GM18499 (cell line): Measurements from ENCODE around the gene GGN.

ENCODE experiments used
- ATAC-seq: cut with Tn5 transposase; IDR thresholded peaks from one replicate; pipeline ENCODE4 v1.9.1; 2021; ENCODE audit warnings: moderate number of reproducible peaks; ENCODE audit not compliant: insufficient read depth, unreplicated experiment

Gene GGN

DNA sequence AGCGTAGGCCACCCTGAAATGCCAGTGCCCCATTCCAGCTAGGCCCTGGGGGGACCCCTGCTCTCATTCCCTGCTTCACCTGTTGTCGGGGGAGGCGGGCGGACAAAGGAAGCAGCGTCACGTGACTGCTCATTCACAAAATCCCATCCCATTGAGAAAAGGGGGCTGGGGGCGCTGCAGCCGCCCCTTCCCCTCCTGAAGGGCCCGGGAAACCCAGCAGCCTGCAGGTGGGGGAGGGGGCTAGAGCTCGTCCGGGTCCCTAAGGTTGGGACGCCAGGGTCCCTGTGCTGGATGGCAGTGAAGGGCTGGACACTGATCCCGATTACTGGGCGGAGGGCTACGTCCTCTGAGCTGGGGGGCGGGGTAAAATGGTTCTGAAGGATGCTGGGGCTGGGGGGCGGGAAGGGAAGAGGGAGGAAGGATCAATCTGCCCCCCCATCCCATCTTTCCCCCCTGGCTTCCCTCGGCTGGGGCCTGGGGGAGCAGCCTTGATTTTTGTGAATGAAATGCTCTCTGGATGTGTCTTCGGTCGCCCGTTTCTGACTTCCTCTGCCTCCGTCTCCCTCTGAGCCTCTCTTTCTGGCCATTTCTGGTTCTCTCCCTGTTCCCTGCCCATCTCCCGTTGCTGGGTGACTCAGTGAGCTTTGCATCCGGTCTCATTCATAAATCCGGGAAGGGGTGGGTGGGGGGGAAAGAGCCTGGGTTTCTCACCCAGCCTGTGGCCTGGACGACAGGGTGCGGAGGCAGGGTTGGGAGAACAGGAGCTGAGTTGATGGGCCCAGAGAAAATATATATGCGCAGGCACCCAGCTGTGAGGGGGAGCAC, 1.5 kb upstream of the GGN start:
- no peak for ATAC-seq

DNA sequence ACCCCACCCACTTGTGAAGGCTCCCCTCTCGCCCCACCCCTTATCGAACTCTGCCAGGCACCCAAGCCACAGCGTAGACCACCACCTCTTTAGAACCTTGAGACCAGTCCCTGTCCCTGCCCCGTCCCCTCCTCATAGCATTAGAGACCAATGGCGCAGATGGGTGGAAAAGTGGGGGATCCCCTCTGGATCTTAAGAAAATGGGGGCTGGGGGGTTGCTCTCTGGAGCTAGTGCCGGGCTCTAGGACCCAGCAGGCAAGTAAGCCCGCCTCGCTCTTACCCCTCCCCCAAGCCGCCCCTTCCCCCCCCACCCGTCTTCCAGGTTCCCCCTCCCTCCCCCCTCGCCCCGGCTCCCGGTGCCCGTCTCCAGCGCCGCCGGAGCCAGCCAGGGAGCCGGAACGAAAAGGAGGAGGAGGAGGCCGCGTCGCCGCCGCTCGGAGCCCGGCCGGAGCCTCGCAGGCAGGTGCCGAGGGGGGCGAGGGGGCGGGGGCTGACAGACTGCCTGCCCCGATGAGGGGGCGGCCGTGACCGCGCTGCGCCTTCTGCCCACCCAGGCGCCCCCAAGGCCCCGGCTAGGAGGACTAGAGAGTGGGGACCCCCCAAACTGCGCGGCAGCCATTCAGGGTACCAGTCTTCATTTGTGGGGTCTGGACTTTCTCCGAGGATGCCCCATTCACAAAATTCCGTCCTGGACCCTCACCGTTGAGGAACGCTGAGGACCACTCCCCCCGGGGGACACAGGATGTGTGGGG, 691 bp upstream of the GGN start, which contains the start of gene SPRED3:
TSS of gene SPRED3 (plus strand) at position 349 of the 752 bp plus-strand sequence. CDS start 1,606 bp downstream, outside the sequence.
- no peak for ATAC-seq

DNA sequence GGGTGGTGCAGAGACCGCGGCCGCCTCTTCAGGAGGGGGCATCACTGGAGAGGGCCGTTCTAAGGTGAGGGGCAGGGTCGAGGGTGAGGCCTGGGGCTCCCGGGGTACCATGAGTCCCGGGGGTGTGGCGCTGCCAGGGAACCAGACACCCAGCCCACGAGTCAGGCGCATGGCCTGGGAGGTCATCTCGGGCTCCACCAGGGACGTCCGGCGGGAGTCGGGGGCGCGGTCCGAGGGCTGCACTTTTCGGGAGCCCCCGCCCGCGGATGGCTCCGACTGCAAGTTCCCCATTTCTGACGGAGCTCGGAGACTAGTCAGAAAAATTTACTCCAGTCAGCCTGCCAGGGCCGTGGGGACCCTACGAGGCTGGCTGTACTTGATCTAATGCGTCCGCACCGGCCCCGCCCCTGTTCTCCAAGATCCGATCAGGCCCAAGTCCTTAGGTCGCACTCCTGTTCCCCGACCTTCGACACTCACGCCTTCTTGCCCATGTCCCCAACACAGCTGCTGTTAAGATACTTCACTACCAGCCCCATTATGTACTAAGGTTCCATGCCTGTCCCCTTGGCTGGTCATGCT, 774 bp downstream of the GGN start:
- ATAC-seq = no peak

DNA sequence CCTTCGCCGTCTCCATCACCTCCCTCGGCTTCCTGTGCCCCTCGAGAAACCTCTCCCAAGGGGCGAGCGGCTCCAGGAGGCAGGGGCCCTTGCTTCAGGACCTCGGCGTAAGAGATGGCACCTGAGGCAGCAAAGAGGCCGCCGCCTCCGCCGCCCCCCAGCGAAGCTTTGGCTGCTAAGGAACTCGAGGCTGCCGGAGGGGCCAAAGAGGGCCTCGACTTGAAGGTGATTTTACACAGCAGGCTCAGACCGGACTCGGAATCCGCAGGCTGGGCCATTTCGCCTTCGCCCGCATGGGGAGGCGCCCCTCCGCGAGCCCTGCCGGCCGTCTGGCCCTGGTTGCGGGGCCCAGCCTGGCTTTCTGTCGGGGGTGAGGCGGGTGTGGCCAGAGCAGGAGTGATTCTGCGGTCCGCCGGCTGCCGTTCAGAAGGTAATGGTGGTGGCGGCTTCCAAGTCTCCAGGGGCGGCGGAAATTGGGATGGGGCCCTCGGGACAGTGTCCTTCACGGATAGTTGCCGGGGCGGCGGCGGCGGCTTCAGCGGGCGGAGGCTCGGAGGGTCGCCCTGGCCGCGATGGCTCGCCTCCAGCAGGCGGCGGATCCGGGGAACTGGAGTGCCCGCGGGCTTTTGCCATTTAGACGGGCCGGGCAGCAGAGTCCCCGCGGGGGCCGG, 1.4 kb downstream of the GGN start:
- no peak for ATAC-seq

DNA sequence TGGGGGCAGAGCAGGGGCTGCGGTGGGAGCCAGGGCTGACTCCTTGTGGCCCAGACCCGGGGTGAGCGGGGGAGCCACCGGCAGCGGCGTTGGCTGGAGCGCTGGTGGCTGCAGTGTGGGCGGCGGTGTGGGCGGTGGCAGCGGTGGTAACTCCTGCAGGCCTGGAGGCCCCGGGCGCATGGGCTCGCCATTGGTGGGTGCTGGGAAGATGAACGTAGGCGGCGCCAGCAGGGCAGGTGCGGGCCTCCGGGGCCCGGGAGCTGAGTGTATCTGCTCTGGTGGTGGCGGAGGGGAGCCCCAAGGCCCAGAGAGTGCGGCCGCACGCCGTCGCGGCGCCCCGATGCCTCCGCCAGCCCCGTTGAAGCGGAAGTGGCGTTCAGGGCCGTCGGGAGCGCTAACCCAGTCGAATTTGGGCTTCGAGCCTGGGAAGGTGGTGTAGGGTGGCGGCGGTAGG, 2.0 kb downstream of the GGN start:
- ATAC-seq = no peak

DNA sequence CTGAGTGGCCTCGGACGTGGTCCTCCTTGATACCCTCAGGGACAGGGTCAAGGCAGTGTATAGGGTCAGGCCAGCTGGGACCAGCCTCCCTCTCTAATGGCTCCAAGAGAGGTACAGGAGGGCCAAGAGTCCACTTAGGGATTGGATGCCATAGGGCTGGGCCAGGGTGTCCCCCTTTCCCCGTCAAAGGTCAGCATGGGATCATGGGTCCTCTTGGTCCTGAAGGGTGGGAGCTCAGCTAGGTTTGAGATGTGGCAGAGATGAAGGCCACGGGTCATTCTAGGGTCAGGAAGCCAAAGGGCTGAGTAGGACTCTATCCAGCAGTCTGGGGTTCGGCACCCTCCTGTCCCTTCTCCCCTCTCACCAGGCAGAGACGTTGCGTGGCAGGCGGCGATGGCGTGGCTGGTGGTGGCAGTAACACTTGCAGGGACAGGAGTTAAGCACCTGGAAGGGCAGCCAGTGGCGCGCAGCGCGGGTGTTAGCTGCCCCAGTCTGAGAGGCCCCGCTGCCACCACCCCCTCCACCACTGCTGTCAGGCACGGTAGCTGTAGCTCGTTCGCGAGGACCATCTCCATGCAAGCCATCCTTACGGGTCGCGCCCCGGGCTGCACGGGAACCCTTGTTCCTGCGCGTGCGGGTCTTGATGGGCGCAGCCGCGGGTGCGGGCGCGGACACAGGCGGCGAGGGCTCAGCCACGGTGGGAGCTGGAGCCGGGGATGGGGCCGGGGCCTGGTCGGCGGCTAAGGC, 2.6 kb downstream of the GGN start:
- ATAC-seq = no peak

DNA sequence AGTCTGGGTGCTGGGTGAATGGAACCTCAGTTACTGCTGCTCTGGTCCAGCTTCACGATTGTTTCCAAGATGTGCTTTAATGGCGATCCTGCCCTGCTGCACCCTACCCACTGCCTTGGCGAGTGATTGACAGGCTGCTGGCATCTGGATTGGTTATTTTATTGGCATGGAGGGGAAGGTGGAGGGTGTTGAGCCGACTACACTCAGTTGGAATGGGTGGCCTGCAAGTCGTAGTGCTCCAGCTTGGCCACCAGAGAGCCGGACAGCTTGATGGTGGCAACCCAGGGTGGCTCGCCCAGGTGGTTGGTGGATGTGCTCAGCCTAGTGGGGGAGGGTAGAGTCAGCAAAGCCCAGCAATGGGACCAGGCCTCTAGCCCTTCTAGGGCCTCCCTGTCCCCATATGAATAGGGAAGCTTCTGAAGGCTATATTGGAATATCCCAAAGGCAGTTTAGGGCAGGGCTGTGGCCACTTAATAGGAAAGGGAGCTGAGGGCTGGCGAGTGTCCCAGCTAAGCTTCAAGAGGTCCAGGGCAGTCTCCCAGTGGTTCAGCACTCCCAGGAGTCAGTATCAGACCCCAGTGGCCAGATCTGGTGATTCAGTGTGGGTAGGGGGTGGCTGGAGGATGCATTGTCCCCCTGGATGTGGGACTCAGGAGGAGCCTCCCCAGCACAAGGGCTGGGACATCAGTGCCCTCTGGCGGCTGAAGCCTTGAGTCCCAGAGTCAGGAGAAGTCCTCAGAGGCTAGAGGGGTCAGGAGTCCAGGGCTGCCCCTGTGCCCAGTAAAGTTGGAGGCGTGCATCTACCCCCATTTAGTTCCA, 3.4 kb downstream of the GGN start:
- no peak for ATAC-seq

DNA sequence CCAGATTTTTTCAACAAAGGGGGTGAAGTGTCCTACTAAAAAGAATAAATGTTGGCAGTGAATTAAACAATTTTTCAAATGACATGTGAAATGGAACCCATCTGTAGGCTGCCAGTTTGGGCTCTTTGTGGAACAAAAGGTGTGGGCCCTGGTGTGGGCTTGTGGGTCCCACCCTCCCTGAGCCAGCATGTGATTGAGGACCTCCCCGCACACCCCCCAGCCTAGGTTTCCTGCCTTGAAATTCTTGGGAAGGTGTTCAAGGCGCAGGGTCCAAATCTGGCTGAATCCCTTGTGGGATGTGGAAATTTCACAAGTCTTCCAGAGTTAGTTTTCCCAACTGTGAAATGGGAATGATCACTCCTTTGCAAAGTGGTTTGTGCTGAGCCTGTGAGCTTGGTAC, 4.1 kb downstream of the GGN start:
- ATAC-seq = no peak

DNA sequence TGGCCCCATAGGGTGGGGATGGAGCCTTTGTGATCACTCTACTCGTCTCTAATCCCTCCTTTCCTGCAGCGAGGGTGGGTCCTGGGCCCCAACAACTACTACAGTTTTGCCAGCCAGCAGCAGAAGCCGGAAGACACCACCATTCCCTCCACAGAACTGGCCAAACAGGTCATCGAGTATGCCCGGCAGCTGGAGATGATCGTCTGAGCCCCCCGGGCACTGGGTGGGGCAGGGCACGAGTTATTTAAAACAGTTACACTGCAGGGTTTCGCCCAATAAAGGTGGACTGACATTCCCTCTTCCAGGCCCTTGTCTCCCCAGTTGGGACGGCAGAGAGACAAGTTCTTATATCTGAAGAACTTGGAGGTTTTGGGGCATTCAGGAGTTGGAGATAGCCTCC, 4.7 kb downstream of the GGN start:
- ATAC-seq = no peak

DNA sequence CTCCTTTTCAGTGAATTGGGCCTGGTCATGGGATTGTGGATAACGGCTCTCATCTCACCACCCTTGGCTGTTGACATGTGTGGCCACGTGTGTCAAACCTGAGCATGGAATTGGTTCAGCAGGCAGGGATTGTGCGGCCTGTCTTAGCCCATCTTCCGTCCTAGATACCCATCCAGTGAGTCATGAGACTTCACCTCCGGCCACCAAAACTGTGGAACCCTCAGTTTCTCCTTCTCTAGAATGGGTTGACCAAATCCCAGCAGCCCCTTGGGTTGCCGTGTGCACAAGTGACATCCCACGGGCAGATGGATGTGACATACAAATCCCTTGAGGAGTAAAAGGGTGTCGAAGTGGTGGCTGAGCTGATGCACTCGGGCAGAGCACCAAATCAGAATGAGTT, 6.7 kb downstream of the GGN start:
- ATAC-seq = no peak

DNA sequence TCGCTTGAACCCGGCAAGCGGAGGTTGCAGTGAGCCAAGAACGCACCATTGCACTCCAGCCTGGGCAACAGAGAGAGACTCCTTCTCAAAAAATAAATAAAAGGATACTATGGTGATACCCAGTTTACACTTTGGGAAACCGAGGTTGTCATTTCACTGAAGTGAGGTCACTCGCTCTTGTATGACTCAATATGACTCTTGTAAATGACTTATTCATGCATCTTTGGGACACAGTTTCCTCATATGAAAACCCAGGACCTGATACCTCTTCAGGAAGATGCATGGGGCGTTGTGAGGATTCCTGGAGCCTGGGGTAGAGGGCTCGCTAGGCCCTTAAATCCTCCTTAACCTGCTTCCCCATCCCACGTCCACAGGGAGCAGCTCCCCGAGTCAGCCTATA, 9.0 kb downstream of the GGN start:
- no peak for ATAC-seq

DNA sequence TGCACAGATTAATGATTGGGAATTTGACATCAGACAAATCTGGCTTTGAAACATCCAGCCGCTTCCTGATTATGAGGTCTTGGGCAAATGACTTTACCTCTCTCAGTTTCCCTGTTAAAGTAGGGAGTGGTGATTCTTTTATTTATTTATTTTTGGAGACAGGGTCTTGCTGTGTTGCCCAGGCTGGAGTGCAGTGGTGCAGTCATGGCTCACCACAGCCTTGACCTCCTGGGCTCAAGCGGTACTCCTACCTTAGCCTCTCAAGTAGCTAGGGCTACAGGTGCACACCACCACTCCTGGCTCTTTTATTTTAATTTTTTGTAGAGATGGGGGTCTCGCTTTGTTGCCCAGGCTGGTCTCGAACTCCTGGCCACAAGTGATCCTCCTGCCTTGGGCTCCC, 10.8 kb downstream of the GGN start:
- ATAC-seq = no peak

DNA sequence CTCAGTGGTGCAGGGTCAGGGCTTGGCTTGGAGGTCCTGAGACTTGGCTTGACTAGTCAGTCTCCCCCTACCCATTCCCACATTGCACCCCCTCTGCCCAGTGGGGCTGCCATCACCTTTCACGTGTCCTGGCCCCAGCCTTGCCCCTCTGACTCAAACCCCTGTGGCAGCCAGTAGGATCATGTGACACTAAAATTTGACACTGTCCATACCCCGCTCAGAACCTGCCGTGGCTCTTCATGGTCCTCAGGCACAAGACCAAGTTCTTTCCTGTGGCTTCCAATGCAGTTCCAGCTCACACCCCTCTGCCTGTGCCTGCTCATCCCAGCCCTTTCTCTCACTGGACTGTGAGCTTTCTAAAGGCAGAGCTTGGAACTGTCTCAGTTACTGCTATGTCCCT, 11.3 kb downstream of the GGN start:
- no peak for ATAC-seq

DNA sequence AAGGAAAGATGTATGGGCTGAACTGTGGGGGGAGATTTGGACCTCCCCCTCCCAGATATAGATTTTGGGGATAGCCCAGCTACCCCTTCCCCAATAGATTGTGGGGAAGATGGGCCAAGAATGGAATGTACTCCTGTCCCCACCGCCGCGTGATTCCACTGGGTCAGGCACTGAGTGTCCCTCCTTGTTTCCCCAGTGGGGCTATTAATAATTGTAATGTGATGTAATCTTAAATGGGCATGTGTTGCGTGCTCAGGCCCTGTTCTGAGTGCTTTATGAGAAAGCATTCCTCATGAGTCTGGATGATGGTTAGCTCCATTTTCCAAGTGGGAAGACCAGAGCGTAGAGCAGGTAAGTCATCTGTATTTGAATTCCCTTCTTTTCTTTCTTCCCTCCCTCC, 12.1 kb downstream of the GGN start:
- ATAC-seq = no peak

DNA sequence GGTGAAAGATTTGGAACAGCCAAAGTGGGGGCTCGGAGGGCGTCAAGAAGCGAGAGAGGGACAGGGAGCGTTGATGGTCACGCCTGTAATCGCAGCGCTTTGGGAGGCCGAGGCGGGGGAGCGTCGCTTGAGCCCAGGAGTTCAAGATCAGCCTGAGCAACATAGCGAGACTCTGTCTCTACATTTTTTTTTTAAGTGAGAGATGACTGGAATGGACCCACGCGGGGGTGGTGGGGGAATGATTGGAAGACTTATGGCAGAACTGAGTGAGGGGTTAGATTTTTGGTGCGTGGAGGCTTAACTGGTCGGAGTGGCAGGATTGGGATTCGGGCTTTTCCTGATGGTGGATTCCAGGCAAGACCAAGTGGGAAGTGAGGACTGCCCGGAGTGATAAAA, 12.7 kb downstream of the GGN start:
- ATAC-seq = no peak

DNA sequence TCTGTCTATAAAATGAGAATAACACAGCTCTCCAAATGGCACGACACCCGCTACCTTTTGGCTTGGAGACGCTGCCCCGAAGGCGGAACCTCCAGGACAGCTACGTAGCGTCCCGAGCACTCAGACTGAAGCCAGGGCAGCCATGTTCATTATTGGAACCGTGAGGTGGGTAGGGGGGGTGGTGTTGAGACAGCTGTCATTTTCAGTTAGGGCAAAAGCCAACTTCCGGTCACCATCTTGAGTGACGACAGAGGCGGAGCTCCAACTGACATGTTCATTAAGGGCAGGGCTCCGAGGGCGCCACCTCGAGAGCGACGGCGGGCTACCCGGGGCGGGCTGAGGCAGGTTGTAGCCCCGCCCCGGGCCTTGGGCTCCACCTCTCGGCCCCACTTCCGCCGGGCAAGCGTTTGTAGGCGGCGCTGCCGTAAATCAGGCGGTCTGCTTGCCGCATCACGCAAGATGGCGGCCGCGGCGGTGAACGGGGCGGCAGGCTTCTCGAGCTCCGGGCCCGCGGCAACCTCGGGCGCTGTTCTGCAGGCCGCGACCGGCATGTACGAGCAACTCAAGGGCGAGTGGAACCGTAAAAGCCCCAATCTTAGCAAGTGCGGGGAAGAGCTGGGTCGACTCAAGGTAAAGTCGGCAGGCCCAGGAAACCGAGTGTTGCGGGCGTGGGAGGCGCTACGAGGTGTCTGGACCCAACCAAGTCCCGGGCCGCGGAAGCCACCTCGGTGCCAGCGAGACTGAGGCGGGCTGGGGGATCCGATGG, 13.3 kb downstream of the GGN start, which contains the start of gene PSMD8:
TSS of gene PSMD8 (plus strand) at position 240 of the 766 bp plus-strand sequence. CDS start at position 271, 31 bp downstream.
- peak; percentile 68 for ATAC-seq

DNA sequence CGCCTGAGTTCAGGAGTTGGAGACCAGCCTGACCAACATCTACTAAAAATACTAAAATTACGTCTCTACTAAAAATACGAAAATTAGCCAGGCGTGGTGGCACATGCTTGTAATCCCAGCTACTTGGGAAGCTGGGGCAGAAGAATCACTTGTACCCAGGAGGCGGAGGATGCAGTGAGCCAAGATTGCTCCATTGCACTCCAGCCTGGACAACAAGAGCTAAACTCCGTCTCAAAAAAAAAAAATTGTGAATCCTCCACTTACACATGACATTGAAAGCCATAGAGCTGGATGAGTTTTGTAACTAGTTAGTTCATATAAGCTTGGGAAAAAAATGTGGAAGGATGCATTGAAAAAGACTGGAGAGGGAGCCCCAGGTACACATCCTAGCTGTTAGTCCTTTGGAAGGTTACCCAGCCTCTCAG, 13.9 kb downstream of the GGN start:
- no peak for ATAC-seq

DNA sequence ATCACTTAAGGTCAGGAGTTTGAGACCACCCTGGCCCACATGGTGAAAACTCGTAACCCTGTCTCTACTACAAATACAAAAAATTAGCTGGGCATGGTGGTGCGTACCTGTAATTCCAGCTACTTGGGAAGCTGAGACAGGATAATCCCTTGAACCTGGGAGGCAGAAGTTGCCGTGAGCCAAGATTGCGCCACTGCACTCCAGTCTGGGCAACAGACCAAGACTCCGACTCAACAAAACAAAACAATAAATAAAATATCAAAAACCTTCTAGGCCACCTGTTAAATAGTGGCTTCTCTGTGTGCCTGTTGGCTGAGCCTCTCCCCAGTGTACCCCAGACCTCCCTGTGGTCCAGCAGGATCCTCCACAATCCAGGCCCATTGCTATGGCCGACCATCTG, 16.8 kb downstream of the GGN start:
- no peak for ATAC-seq
